A549 (cell line): ENCODE data around the gene ZNF438. TPM values are rescaled to one million over a fixed set of nuclear protein-coding genes. Genes with fewer than 3 reads are reported as not detected.

ENCODE experiments used
- ATAC-seq, 2 experiments: fragments of 200-7000 bp in 1 of 2; fragments of >200 bp in 1 of 2; cut with Nextera tagmentation in 1 of 2; cut with Tn5 transposase in 1 of 2; 3 replicates each; pipeline versions ENCODE4 v1.8.0 to v1.9.1; 2018 to 2020; ENCODE audit warnings: mild to moderate bottlenecking in 1 of 2, moderate library complexity in 1 of 2
- CTCF ChIA-PET: fragments of 300-600 bp; sonication (Branson Sonifier 250); formaldehyde crosslinking; extraction: SDS; loops from one replicate; lab custom pipeline; 2021; ENCODE audit warnings: antibody characterized with exemption, inconsistent platforms; lab: Yijun Ruan, JAX
- POLR2A ChIA-PET: fragments of 350-600 bp; formaldehyde crosslinking; extraction: SDS; loops from one replicate; lab custom pipeline; 2021; ENCODE audit warnings: antibody characterized with exemption, inconsistent platforms; lab: Yijun Ruan, JAX
- DNase-seq, 2 experiments: peaks; one replicate each; pipeline versions ENCODE4 v3.0.0 to v3.0.0-alpha.2; 2011 to 2016; ENCODE audit warnings: low read depth in 1 of 2, low spot score in 1 of 2
- FAIRE-seq: peaks from 2 replicates; lab custom pipeline; 2011; peaks lifted over from hg19 to GRCh38; lab: Jason Lieb, UNC
- H3K27ac ChIP-seq, 2 experiments: fragments of >200 bp; sonication (Bioruptor Twin); formaldehyde crosslinking; 3 replicates each; pipeline ENCODE4 v1.5.1; 2016 to 2017
- H3K4me1 ChIP-seq: fragments of >200 bp; sonication (Bioruptor Twin); formaldehyde crosslinking; 3 replicates; pipeline ENCODE4 v1.6.1; 2016
- H3K4me2 ChIP-seq: fragments of >200 bp; sonication (Bioruptor Twin); formaldehyde crosslinking; 3 replicates; pipeline ENCODE4 v1.6.1; 2016
- H3K4me3 ChIP-seq: fragments of >200 bp; sonication (Bioruptor Twin); formaldehyde crosslinking; 3 replicates; pipeline ENCODE4 v1.5.1; 2016
- H3K9me3 ChIP-seq: fragments of >200 bp; sonication (Bioruptor Twin); formaldehyde crosslinking; 3 replicates; pipeline ENCODE4 v1.6.1; 2016
- BHLHE40 ChIP-seq: IDR thresholded peaks from 2 replicates; pipeline ENCODE4 v1.6.1; 2012; ENCODE audit warnings: low read depth, low read length, inconsistent platforms
- CBX8 ChIP-seq: fragments of 200-600 bp; sonication (generic); IDR thresholded peaks from 2 replicates; pipeline ENCODE4 v1.6.1; 2016
- EHF ChIP-seq: fragments of 250-450 bp; sonication (Bioruptor Pico); IDR thresholded peaks from 2 replicates; pipeline ENCODE4 v1.5.0; 2020; ENCODE audit warnings: mild to moderate bottlenecking
- EHMT2 ChIP-seq: fragments of 200-600 bp; sonication (generic); IDR thresholded peaks from 2 replicates; pipeline ENCODE4 v1.6.1; 2016; ENCODE audit warnings: antibody characterized with exemption, low read depth, mild to moderate bottlenecking, moderate library complexity
- EP300 ChIP-seq, 2 experiments: fragments of >200 bp; sonication (Bioruptor Twin); formaldehyde crosslinking; IDR thresholded peaks; 2 replicates in 1 of 2; 3 replicates in 1 of 2; pipeline ENCODE4 v1.6.1; 2016 to 2017
- FOSB ChIP-seq: fragments of 250-450 bp; sonication (Bioruptor Pico); IDR thresholded peaks from 2 replicates; pipeline ENCODE4 v1.5.0; 2020; ENCODE audit warnings: mild to moderate bottlenecking, moderate library complexity
- FOSL2 ChIP-seq, 2 experiments: fragments of 450-650 bp in 1 of 2; fragments of >200 bp in 1 of 2; sonication (Bioruptor Twin) in 1 of 2; formaldehyde crosslinking; IDR thresholded peaks; 2 replicates each; pipeline versions ENCODE4 v1.5.0 to v1.6.1; 2016 to 2020; ENCODE audit warnings: mild to moderate bottlenecking in 1 of 2, moderate library complexity in 1 of 2
- FOXS1 ChIP-seq: fragments of 250-450 bp; sonication (Bioruptor Pico); IDR thresholded peaks from 2 replicates; pipeline ENCODE4 v1.5.0; 2020; ENCODE audit warnings: mild to moderate bottlenecking, moderate library complexity
- HOXB13 ChIP-seq: fragments of 250-450 bp; sonication (Bioruptor Pico); IDR thresholded peaks from 2 replicates; pipeline ENCODE4 v1.5.0; 2020; ENCODE audit warnings: low read depth, mild to moderate bottlenecking, moderate library complexity
- MAFK ChIP-seq: fragments of 450-650 bp; IDR thresholded peaks from 2 replicates; pipeline ENCODE4 v1.6.1; 2014; ENCODE audit not compliant: partially characterized antibody
- MAX ChIP-seq: IDR thresholded peaks from 2 replicates; pipeline ENCODE4 v1.6.1; 2012
- MAZ ChIP-seq: fragments of 150-350 bp; IDR thresholded peaks from 2 replicates; pipeline ENCODE4 v1.6.1; 2014; ENCODE audit warnings: antibody characterized with exemption, low read depth, low read length, borderline replicate concordance
- NFE2L2 ChIP-seq: fragments of 150-350 bp; conservative IDR thresholded peaks from 2 replicates; pipeline ENCODE4 v1.6.1; 2014; ENCODE audit warnings: low read length
- PBX3 ChIP-seq: IDR thresholded peaks from 2 replicates; pipeline ENCODE4 v1.6.1; 2012
- RFX5 ChIP-seq: fragments of 450-650 bp; IDR thresholded peaks from 2 replicates; pipeline ENCODE4 v1.7.1; 2014; ENCODE audit warnings: antibody characterized with exemption, mild to moderate bottlenecking, moderate library complexity
- ZC3H11A ChIP-seq: fragments of 450-650 bp; IDR thresholded peaks from 2 replicates; pipeline ENCODE4 v1.6.1; 2014; ENCODE audit warnings: antibody characterized with exemption, mild to moderate bottlenecking
- WGBS: methylation state at CpG from one replicate; pipeline ENCODE4 v1.1.6; 2017; ENCODE audit errors: missing lambda C conversion rate; 5-methylcytosine and 5-hydroxymethylcytosine counted together
- polyA plus RNA-seq, 4 experiments: library from polyadenylated mRNA; depleted of rRNA in 3 of 4; stranded (reverse); fragments of >200 nt; fragmentation: RNase III in 1 of 4; extraction: RNeasy Plus Mini Kit Qiagen cat#74134 plus additional on column Dnase treatment in 1 of 4; gene quantifications; 2 replicates in 3 of 4; 3 replicates in 1 of 4; pipeline ENCODE4 v1.2.3, GENCODE V29; 2011 to 2017
- TF ChIP-seq, protein P1 (sequence below): fragments of >200 bp; sonication (Bioruptor Twin); formaldehyde crosslinking; IDR thresholded peaks from 2 replicates; pipeline ENCODE4 v1.6.1; 2016
- TF ChIP-seq, protein P2 (sequence below): fragments of 150-350 bp; IDR thresholded peaks from 2 replicates; pipeline ENCODE4 v1.6.1; 2014; ENCODE audit warnings: low read depth, mild to moderate bottlenecking, low read length
- TF ChIP-seq, protein P3 (sequence below): fragments of >200 bp; sonication (Bioruptor Twin); formaldehyde crosslinking; IDR thresholded peaks from 3 replicates; pipeline ENCODE4 v1.5.1; 2016

Gene ZNF438
- polyA plus RNA-seq, 2 of the 4 experiments (the other 2 are of a cell fraction): 2.2 to 4.5 TPM

DNA sequence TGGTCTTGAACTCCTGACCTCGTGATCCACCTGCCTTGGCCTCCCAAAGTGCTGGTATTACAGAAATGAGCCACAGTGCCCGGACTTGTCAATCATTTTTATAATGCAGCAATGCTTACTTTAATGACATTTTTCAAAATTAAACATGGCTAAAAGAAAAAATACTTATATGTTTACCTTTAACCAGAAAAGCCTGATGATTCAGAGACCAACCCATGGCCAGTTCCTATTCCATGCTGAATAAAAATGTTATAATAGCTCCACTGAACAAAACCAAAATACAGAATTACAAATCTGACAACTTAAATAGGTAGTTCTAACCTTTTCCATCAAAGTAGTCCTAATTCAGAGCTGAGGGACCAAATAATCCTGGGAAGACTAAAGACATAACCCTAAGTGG is 21.6 kb downstream of the ZNF438 start:
- FAIRE-seq: no peak
- DNase-seq: no peak
- Histone ChIP-seq H3K4me3 (no peak overlapping the region), H3K9me3 (no peaks in the 10 kb centered on the region), H3K4me1 (peaks cover 21% of the 10 kb centered on the region), H3K4me2 (no peak overlapping the region), H3K27ac (no peak overlapping the region)
- POLR2A ChIA-PET: no interaction called here
- no peak for ATAC-seq
- WGBS: 86% methylated on average over 2 of the region's 2 CpGs
- CTCF ChIA-PET: no interaction called here
- TF ChIP-seq NFE2L2: no peak

GRCh38 chr10:31005895-31006294 is 25.8 kb downstream of the ZNF438 start:
- 0 out of 6 replicates have a peak overlapping the region, but pooled peaks of 1 of the 2 experiments have one; percentile 10 for H3K27ac ChIP-seq
- DNase-seq (no peak), FAIRE-seq (no peak), ATAC-seq (no peak)
- no peaks in the 10 kb centered on the region for H3K9me3 ChIP-seq
- POLR2A ChIA-PET: no interaction called here
- H3K4me1 ChIP-seq: peaks cover 30% of the 10 kb centered on the region
- 93% methylated on average over 1 of the region's 1 CpG for WGBS
- CTCF ChIA-PET: interaction anchor here (1.1 kb wide), 1 partner anchor 15 kb away, joined by 3 read pairs; no protein-coding TSS in a partner anchor
- TF ChIP-seq CBX8 (no peak), FOSB (no peak), MAX (no peak), EHF (CRISPR knock-in tag) (no peak)
- H3K4me3 ChIP-seq: no peak overlapping the region
- H3K4me2 ChIP-seq: no peak overlapping the region

DNA sequence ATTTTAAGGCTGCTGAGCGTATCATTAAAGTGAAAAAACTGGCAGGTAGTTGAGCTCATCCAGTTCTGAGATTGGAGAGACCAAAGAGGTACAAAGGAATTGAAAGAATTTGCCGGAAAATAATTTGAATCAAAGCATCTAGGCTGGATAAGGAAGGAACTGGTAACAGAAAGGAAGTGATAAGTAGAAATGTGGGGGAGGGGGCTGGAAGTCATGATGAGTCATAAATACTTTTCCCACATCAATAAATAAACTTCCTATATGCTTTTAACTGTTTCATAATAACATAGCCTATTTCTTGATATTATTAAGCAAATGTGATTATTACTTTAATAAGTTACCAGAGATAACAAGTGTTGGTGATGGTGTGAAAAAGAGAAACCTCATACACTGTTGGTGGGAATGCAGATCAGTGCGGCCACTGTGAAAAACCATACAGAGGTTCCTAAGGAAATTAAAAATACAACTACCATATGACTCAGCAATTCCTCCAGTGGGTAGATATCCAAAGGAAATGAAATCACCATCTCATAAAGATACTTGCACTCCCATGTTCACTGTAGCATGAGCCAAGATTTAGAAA is 27.0 kb downstream of the ZNF438 start:
- Histone ChIP-seq H3K4me1 (peaks cover 39% of the 10 kb centered on the region), H3K4me3 (no peak overlapping the region), H3K27ac (peak overlapping the region; percentile 6 to 56; a peak in 5 of 6 replicates), H3K9me3 (no peaks in the 10 kb centered on the region), H3K4me2 (peak overlapping the region; percentile 13; the same call in 1 of the 3 replicates)
- DNase-seq (peak in 1 of 2 experiments; percentile 22), FAIRE-seq (no peak), ATAC-seq (no peak)
- WGBS: 81% methylated on average over 3 of the region's 3 CpGs
- CTCF ChIA-PET: no interaction called here
- no peak for TF ChIP-seq FOSL2 (IDR thresholded peaks at IDR 0.05)
- peak; percentile 71 for TF ChIP-seq FOSL2 (CRISPR knock-in tag; IDR thresholded peaks at IDR 0.05)
- TF ChIP-seq, protein P1, sequence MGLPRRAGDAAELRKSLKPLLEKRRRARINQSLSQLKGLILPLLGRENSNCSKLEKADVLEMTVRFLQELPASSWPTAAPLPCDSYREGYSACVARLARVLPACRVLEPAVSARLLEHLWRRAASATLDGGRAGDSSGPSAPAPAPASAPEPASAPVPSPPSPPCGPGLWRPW: no peak
- TF ChIP-seq CBX8: no peak
- TF ChIP-seq NFE2L2: peak; percentile 69
- TF ChIP-seq, protein P2, sequence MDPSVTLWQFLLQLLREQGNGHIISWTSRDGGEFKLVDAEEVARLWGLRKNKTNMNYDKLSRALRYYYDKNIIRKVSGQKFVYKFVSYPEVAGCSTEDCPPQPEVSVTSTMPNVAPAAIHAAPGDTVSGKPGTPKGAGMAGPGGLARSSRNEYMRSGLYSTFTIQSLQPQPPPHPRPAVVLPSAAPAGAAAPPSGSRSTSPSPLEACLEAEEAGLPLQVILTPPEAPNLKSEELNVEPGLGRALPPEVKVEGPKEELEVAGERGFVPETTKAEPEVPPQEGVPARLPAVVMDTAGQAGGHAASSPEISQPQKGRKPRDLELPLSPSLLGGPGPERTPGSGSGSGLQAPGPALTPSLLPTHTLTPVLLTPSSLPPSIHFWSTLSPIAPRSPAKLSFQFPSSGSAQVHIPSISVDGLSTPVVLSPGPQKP: no peak
- TF ChIP-seq MAFK: peak; percentile 89
- POLR2A ChIA-PET: no interaction called here

- TF ChIP-seq MAZ: no peak
- no peak for TF ChIP-seq EP300 (IDR thresholded peaks at IDR 0.05)
- ChIA-PET POLR2A (no interaction called here), CTCF (interaction anchor here (0.7 kb wide), 1 partner anchor 217 kb away, joined by 4 read pairs; no protein-coding TSS in a partner anchor)
- ATAC-seq (no peak), DNase-seq (peak in 1 of 2 experiments; percentile 5), FAIRE-seq (no peak)
- Histone ChIP-seq H3K4me1 (peaks cover 40% of the 10 kb centered on the region), H3K9me3 (no peaks in the 10 kb centered on the region), H3K4me3 (no peak overlapping the region), H3K4me2 (peak overlapping the region; percentile 16; the same call in 1 of the 3 replicates), H3K27ac (no peak overlapping the region)
- 70% methylated on average over 2 of the region's 2 CpGs for WGBS
These were observed 29.9 kb downstream of the ZNF438 start for GRCh38 chr10:31001740-31002139.

- ATAC-seq (no peak), DNase-seq (no peak), FAIRE-seq (no peak)
- no peaks in the 10 kb centered on the region for H3K9me3 ChIP-seq
- H3K27ac ChIP-seq: no peak overlapping the region
- 78% methylated on average over 2 of the region's 2 CpGs for WGBS
- POLR2A ChIA-PET: no interaction called here
- H3K4me1 ChIP-seq: peaks cover 40% of the 10 kb centered on the region
- H3K4me2 ChIP-seq: no peak overlapping the region; the same call in 2 of the 3 replicates
- H3K4me3 ChIP-seq: no peak overlapping the region
- CTCF ChIA-PET: interaction anchor here (0.7 kb wide), 1 partner anchor 216 kb away, joined by 4 read pairs; no protein-coding TSS in a partner anchor
- no peak for TF ChIP-seq PBX3
- TF ChIP-seq, protein P2: no peak
- no peak for TF ChIP-seq NFE2L2
- TF ChIP-seq FOXS1 (CRISPR knock-in tag): no peak
- TF ChIP-seq MAX: no peak
- TF ChIP-seq EHMT2: no peak
- no peak for TF ChIP-seq MAZ
- TF ChIP-seq, protein P3, sequence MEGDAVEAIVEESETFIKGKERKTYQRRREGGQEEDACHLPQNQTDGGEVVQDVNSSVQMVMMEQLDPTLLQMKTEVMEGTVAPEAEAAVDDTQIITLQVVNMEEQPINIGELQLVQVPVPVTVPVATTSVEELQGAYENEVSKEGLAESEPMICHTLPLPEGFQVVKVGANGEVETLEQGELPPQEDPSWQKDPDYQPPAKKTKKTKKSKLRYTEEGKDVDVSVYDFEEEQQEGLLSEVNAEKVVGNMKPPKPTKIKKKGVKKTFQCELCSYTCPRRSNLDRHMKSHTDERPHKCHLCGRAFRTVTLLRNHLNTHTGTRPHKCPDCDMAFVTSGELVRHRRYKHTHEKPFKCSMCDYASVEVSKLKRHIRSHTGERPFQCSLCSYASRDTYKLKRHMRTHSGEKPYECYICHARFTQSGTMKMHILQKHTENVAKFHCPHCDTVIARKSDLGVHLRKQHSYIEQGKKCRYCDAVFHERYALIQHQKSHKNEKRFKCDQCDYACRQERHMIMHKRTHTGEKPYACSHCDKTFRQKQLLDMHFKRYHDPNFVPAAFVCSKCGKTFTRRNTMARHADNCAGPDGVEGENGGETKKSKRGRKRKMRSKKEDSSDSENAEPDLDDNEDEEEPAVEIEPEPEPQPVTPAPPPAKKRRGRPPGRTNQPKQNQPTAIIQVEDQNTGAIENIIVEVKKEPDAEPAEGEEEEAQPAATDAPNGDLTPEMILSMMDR: no peak
- TF ChIP-seq ZC3H11A: no peak
- no peak for TF ChIP-seq HOXB13 (CRISPR knock-in tag)
- TF ChIP-seq RFX5: no peak
- TF ChIP-seq BHLHE40: no peak
These were observed 30.8 kb downstream of the ZNF438 start for GRCh38 chr10:31000867-31001266.
